GM12878 (cell line): Measurements from ENCODE around the gene ADGRV1. TPM values are rescaled to one million over a fixed set of nuclear protein-coding genes. Genes with fewer than 3 reads are reported as not detected.

Source experiments
- ATAC-seq: fragments of 200-7000 bp; cut with Tn5 transposase; 3 replicates; pipeline ENCODE4 v1.9.1; 2020; ENCODE audit warnings: mild to moderate bottlenecking, moderate library complexity
- BruUV-seq: library from RNA; stranded (reverse); fragments of 400-500 nt; replicated peaks from 2 replicates; lab custom pipeline; 2021; lab: Mats Ljungman, UMichigan
- CTCF ChIA-PET: fragments of 300-600 bp; sonication (Branson Sonifier 250); formaldehyde crosslinking; extraction: SDS; loops from one replicate; lab custom pipeline; 2021; ENCODE audit warnings: inconsistent platforms; lab: Yijun Ruan, JAX
- POLR2A ChIA-PET: fragments of 350-600 bp; formaldehyde crosslinking; extraction: SDS; loops from one replicate; lab custom pipeline; 2021; ENCODE audit warnings: inconsistent platforms; lab: Charles Lee
- RAD21 ChIA-PET: fragments of 300-600 bp; sonication (Branson Sonifier 250); formaldehyde crosslinking; loops from one replicate; lab custom pipeline; 2023; ENCODE audit warnings: antibody characterized with exemption; ENCODE audit not compliant: unreplicated experiment; lab: Charles Lee
- SMC1A ChIA-PET: fragments of 300-600 bp; sonication (Branson Sonifier 250); formaldehyde crosslinking; loops from one replicate; lab custom pipeline; 2023; ENCODE audit not compliant: unreplicated experiment, uncharacterized antibody; lab: Charles Lee
- DNase-seq: peaks from one replicate; pipeline ENCODE4 v3.0.0-alpha.2; 2011; ENCODE audit warnings: low read depth, low spot score
- FAIRE-seq: peaks from 3 replicates; lab custom pipeline; 2011; peaks lifted over from hg19 to GRCh38; lab: Jason Lieb, UNC
- H2AFZ ChIP-seq: 2 replicates; pipeline ENCODE4 v1.6.0; 2011; ENCODE audit warnings: low read depth, low read length, control low read depth; ENCODE audit not compliant: control insufficient read depth
- H3K27ac ChIP-seq: 2 replicates; pipeline ENCODE4 v1.5.1; 2011; ENCODE audit warnings: control low read depth; ENCODE audit not compliant: control insufficient read depth, insufficient read depth
- H3K27me3 ChIP-seq, 2 experiments: replicated peaks in 1 of 2; 2 replicates each; pipeline versions ENCODE4 v1.6.0 to v1.6.1; 2011; ENCODE audit warnings: low read length in 1 of 2; ENCODE audit not compliant: control insufficient read depth in 2 of 2, insufficient read depth in 2 of 2
- H3K36me3 ChIP-seq, 2 experiments: 2 replicates each; pipeline ENCODE4 v1.5.1; 2011; ENCODE audit warnings: low read length in 1 of 2; ENCODE audit not compliant: control insufficient read depth in 2 of 2, insufficient read depth in 2 of 2
- H3K4me1 ChIP-seq: 2 replicates; pipeline ENCODE4 v1.6.1; 2011; ENCODE audit warnings: mild to moderate bottlenecking, low read length, moderate library complexity, mixed read lengths; ENCODE audit not compliant: control insufficient read depth, insufficient read depth
- H3K4me2 ChIP-seq: 2 replicates; pipeline ENCODE4 v1.6.0; 2011; ENCODE audit warnings: control low read depth; ENCODE audit not compliant: control insufficient read depth, insufficient read depth
- H3K4me3 ChIP-seq: fragments of 200-600 bp; sonication (generic); 2 replicates; pipeline ENCODE4 v1.5.1; 2016
- H3K79me2 ChIP-seq: 2 replicates; pipeline ENCODE4 v1.6.0; 2011; ENCODE audit warnings: low read length; ENCODE audit not compliant: control insufficient read depth, insufficient read depth
- H3K9ac ChIP-seq: 2 replicates; pipeline ENCODE4 v1.8.0; 2011; ENCODE audit warnings: low read length, control low read depth, mixed read lengths; ENCODE audit not compliant: control insufficient read depth, insufficient read depth
- H3K9me3 ChIP-seq: replicated peaks from 3 replicates; pipeline ENCODE4 v1.5.1; 2011; ENCODE audit warnings: mild to moderate bottlenecking, low read length; ENCODE audit not compliant: control insufficient read depth, insufficient read depth
- H4K20me1 ChIP-seq: 2 replicates; pipeline ENCODE4 v1.6.0; 2011; ENCODE audit not compliant: control insufficient read depth, insufficient read depth
- BMI1 ChIP-seq: fragments of 450-650 bp; IDR thresholded peaks from 2 replicates; pipeline ENCODE4 v1.6.1; 2016; ENCODE audit warnings: mild to moderate bottlenecking, moderate library complexity, borderline replicate concordance
- HDGF ChIP-seq: fragments of 450-650 bp; IDR thresholded peaks from 2 replicates; pipeline ENCODE4 v1.6.1; 2016; ENCODE audit warnings: antibody characterized with exemption
- KDM1A ChIP-seq: fragments of 200-600 bp; sonication (generic); IDR thresholded peaks from 2 replicates; pipeline ENCODE4 v1.6.1; 2016; ENCODE audit warnings: borderline replicate concordance
- MYB ChIP-seq: fragments of 150-350 bp; IDR thresholded peaks from 2 replicates; pipeline ENCODE4 v1.6.1; 2014; ENCODE audit warnings: mild to moderate bottlenecking, low read depth, low read length, borderline replicate concordance
- NFYA ChIP-seq: IDR thresholded peaks from 2 replicates; pipeline ENCODE4 v1.6.1; 2011; ENCODE audit warnings: low read depth, mild to moderate bottlenecking, low read length, improper control_type of control experiment, borderline replicate concordance
- NFYB ChIP-seq: IDR thresholded peaks from 2 replicates; pipeline ENCODE4 v1.6.1; 2011; ENCODE audit warnings: low read depth, mild to moderate bottlenecking, low read length, improper control_type of control experiment, moderate library complexity; ENCODE audit not compliant: insufficient read depth
- WRNIP1 ChIP-seq: IDR thresholded peaks from 2 replicates; pipeline ENCODE4 v1.6.1; 2011; ENCODE audit warnings: low read depth, low read length, improper control_type of control experiment, borderline replicate concordance
- YY1 ChIP-seq: IDR thresholded peaks from 2 replicates; pipeline ENCODE4 v1.6.1; 2011; ENCODE audit warnings: low read depth, mild to moderate bottlenecking, low read length
- ZBTB11 ChIP-seq: fragments of 450-650 bp; formaldehyde crosslinking; IDR thresholded peaks from 2 replicates; pipeline ENCODE4 v1.5.0; 2022; ENCODE audit warnings: mild to moderate bottlenecking, missing genetic modification characterization
- WGBS: methylation state at CpG from one replicate; pipeline ENCODE4 v1.1.6; 2016; ENCODE audit warnings: low lambda C conversion rate; ENCODE audit not compliant: insufficient replicate concordance, insufficient coverage; ENCODE audit errors: missing lambda C conversion rate; 5-methylcytosine and 5-hydroxymethylcytosine counted together
- in situ Hi-C: fragments of 300-500 bp; cut with MboI; formaldehyde crosslinking; loops from 9 replicates; pipeline ENCODE4 v1.14.3; 2018; ENCODE audit warnings: mixed read lengths
- intact Hi-C: fragments of 100-400 bp; cut with micrococcal nuclease; formaldehyde crosslinking; loops from one replicate; pipeline ENCODE4 v1.14.2; 2022; ENCODE audit not compliant: unreplicated experiment
- polyA plus RNA-seq, 11 experiments: library from polyadenylated mRNA; depleted of rRNA in 4 of 11; unstranded in 6 of 11; stranded (reverse) in 5 of 11; fragments of >200 nt; fragmentation: Nextera tagmentation in 4 of 11; fragmentation: Illumina TruSeq in 1 of 11; extraction: Ambion mirVana in 4 of 11; extraction: Trizol in 1 of 11; gene quantifications; 1 replicate in 1 of 11; 2 replicates in 10 of 11; pipeline versions ENCODE4 v1.2.1 to v1.2.3, GENCODE V29; 2011 to 2016; ENCODE audit warnings: inconsistent platforms in 2 of 11, missing spikeins in 2 of 11, low read depth in 1 of 11
- total RNA-seq, 4 experiments: library from RNA; depleted of rRNA in 3 of 4; stranded (reverse); fragments of >200 nt in 3 of 4; fragmentation: Illumina TruSeq in 1 of 4; extraction: Trizol in 1 of 4; gene quantifications; 2 replicates each; pipeline versions ENCODE4 v1.2.1 to v1.2.3, GENCODE V29; 2013 to 2021

ADGRV1 gene
- total and polyA plus RNA-seq, 10 of the 15 experiments (the other 5 are each of a cell fraction or from before 2014, with no cell fraction given), result 0.04 to 8.1 (median 0.16) TPM; not detected in 1

GRCh38 chr5:90885180-90885868 lies 326.7 kb downstream of the ADGRV1 start (continued):
- no peak for TF ChIP-seq BMI1
- TF ChIP-seq, all 136 proteins: peak for 0

GRCh38 chr5:90886381-90886780 lies 327.8 kb downstream of the ADGRV1 start:
- ChIA-PET SMC1A (no interaction called here), CTCF (interaction anchor here (1.7 kb wide), 1 partner anchor 11 kb away, joined by 4 read pairs; no protein-coding TSS in a partner anchor), RAD21 (no interaction called here), POLR2A (no interaction called here)
- no peak overlapping the region for H3K4me3 ChIP-seq
- H3K9ac ChIP-seq, result no peak overlapping the region
- TF ChIP-seq WRNIP1 (no peak), YY1 (no peak)
- no peaks in the 10 kb centered on the region; a peak in 1 of 4 replicates for H3K27me3 ChIP-seq
- intact Hi-C loops (no loop called here), in situ Hi-C loops (no loop called here)
- no peaks in the 10 kb centered on the region for H3K4me1 ChIP-seq
- FAIRE-seq, result no peak
- 38% methylated on average over 5 of the region's 5 CpGs for WGBS
- no peaks in the 10 kb centered on the region for H3K9me3 ChIP-seq
- no peak for DNase-seq
- H3K79me2 ChIP-seq, result no peaks in the 10 kb centered on the region
- BruUV-seq, result no TSS peak
- H3K27ac ChIP-seq, result no peak overlapping the region
- H4K20me1 ChIP-seq, result no peaks in the 10 kb centered on the region
- no peak for ATAC-seq
- no peaks in the 10 kb centered on the region for H3K36me3 ChIP-seq
- H2AFZ ChIP-seq, result no peak overlapping the region
- H3K4me2 ChIP-seq, result no peak overlapping the region

- Histone ChIP-seq H3K27ac (no peak overlapping the region), H2AFZ (no peak overlapping the region), H3K4me1 (no peaks in the 10 kb centered on the region), H3K4me3 (no peak overlapping the region), H3K36me3 (no peaks in the 10 kb centered on the region), H3K9ac (no peak overlapping the region), H3K9me3 (no peaks in the 10 kb centered on the region), H3K79me2 (no peaks in the 10 kb centered on the region), H3K27me3 (no peaks in the 10 kb centered on the region; a peak in 1 of 4 replicates), H4K20me1 (no peaks in the 10 kb centered on the region), H3K4me2 (no peak overlapping the region)
- SMC1A ChIA-PET, result no interaction called here
- no TSS peak for BruUV-seq
- 90% methylated on average over 1 of the region's 1 CpG for WGBS
- ATAC-seq (no peak), DNase-seq (no peak), FAIRE-seq (no peak)
- POLR2A ChIA-PET, result interaction anchor here (0.6 kb wide), 2 partner anchors 100 to 291 kb away, joined by 3 to 4 read pairs; no protein-coding TSS in a partner anchor
- intact Hi-C loops (no loop called here), in situ Hi-C loops (no loop called here)
- RAD21 ChIA-PET, result no interaction called here
- CTCF ChIA-PET, result no interaction called here
- no peak for TF ChIP-seq KDM1A
- no peak for TF ChIP-seq HDGF
- TF ChIP-seq ZBTB11 (CRISPR knock-in tag), result no peak
- no peak for TF ChIP-seq MYB
- no peak for TF ChIP-seq NFYB
- no peak for TF ChIP-seq NFYA
Observed at GRCh38 chr5:90888511-90889324, 330.1 kb downstream of the ADGRV1 start.
